HepG2 (cell line): Measurements from ENCODE around the gene PEX14. TPM values are rescaled to one million over a fixed set of nuclear protein-coding genes. Genes with fewer than 3 reads are reported as not detected.

Experiments
- MTF1 ChIP-seq: sonication (generic); formaldehyde crosslinking; IDR thresholded peaks from 2 replicates; pipeline ENCODE4 v1.5.0; 2020; ENCODE audit warnings: missing genetic modification reagents
- SMC3 ChIP-seq: IDR thresholded peaks from 2 replicates; pipeline ENCODE4 v1.6.1; 2011; ENCODE audit warnings: low read length, improper control_type of control experiment
- SP1 ChIP-seq, 2 experiments: fragments of 450-650 bp in 1 of 2; sonication (generic) in 1 of 2; formaldehyde crosslinking in 1 of 2; IDR thresholded peaks; 2 replicates each; pipeline versions ENCODE4 v1.4.0 to v1.6.1; 2016 to 2020; ENCODE audit warnings: missing genetic modification reagents in 1 of 2
- ZNF441 ChIP-seq: sonication (generic); formaldehyde crosslinking; IDR thresholded peaks from 2 replicates; pipeline ENCODE4 v1.7.0; 2021; ENCODE audit warnings: missing genetic modification reagents, borderline replicate concordance
- polyA plus RNA-seq, 8 experiments: library from polyadenylated mRNA; depleted of rRNA in 3 of 8; stranded (reverse) in 7 of 8; unstranded in 1 of 8; fragments of >200 nt; fragmentation: Illumina TruSeq in 4 of 8; extraction: Trizol in 4 of 8; gene quantifications; 2 replicates each; pipeline versions ENCODE4 v1.2.1 to v1.2.3, GENCODE V29; 2011 to 2016; ENCODE audit warnings: low read depth in 4 of 8, missing spikeins in 1 of 8, mixed read lengths in 1 of 8; ENCODE audit not compliant: insufficient read depth in 1 of 8
- total RNA-seq, 5 experiments: library from RNA; depleted of rRNA; stranded (reverse); fragments of >200 nt; fragmentation: Illumina TruSeq; extraction: Trizol; gene quantifications; 2 replicates each; pipeline ENCODE4 v1.2.3, GENCODE V29; 2016; ENCODE audit warnings: low read depth in 1 of 5
- TF ChIP-seq, protein P1 (sequence below): sonication (generic); formaldehyde crosslinking; IDR thresholded peaks from one replicate; pipeline ENCODE4 v1.5.1; 2020; ENCODE audit warnings: mild to moderate bottlenecking, missing genetic modification reagents; ENCODE audit errors: not compliant biosample characterization

The PEX14 gene
- total and polyA plus RNA-seq, 2 of the 13 experiments (the other 11 are each of a cell fraction or from before 2014, with no cell fraction given) = 6.5 to 9.9 TPM

DNA sequence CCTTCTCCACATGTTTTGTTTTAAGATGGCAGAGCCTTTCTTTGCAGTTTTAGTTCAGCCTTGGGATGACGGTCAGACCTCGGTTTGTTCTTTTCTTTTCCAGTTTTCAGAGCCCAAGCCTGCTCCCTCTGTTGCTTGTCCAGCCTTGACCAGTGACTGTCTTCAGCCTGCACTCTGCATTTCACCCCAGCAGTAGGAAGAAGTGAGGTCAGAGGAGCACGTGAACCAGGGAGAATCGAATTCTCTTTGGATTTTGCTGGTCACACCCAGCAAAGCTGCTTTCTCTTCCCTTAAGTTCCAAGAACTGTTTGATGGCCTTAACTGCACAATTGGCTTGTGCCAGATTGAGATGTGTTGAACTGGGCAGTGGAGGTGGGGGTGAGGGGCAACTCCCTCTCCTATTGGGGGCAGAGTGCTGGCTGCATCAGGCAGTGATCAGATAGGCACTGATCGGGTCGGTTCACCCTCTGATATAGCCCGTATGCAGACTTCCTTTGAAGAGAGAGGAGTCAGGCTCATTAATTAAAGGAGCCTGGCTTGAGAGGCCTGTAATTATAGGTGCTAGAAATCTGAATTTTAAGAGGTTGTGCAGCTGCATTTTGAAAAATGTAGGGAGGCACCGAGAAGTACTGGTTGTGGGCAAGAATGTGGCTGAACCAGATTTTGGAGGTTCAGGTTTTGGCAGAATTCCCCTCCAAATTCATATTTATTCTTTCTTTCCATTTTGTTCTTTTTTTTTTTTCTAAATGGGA is 42.4 kb downstream of the PEX14 start (continued):
- TF ChIP-seq, protein P1, sequence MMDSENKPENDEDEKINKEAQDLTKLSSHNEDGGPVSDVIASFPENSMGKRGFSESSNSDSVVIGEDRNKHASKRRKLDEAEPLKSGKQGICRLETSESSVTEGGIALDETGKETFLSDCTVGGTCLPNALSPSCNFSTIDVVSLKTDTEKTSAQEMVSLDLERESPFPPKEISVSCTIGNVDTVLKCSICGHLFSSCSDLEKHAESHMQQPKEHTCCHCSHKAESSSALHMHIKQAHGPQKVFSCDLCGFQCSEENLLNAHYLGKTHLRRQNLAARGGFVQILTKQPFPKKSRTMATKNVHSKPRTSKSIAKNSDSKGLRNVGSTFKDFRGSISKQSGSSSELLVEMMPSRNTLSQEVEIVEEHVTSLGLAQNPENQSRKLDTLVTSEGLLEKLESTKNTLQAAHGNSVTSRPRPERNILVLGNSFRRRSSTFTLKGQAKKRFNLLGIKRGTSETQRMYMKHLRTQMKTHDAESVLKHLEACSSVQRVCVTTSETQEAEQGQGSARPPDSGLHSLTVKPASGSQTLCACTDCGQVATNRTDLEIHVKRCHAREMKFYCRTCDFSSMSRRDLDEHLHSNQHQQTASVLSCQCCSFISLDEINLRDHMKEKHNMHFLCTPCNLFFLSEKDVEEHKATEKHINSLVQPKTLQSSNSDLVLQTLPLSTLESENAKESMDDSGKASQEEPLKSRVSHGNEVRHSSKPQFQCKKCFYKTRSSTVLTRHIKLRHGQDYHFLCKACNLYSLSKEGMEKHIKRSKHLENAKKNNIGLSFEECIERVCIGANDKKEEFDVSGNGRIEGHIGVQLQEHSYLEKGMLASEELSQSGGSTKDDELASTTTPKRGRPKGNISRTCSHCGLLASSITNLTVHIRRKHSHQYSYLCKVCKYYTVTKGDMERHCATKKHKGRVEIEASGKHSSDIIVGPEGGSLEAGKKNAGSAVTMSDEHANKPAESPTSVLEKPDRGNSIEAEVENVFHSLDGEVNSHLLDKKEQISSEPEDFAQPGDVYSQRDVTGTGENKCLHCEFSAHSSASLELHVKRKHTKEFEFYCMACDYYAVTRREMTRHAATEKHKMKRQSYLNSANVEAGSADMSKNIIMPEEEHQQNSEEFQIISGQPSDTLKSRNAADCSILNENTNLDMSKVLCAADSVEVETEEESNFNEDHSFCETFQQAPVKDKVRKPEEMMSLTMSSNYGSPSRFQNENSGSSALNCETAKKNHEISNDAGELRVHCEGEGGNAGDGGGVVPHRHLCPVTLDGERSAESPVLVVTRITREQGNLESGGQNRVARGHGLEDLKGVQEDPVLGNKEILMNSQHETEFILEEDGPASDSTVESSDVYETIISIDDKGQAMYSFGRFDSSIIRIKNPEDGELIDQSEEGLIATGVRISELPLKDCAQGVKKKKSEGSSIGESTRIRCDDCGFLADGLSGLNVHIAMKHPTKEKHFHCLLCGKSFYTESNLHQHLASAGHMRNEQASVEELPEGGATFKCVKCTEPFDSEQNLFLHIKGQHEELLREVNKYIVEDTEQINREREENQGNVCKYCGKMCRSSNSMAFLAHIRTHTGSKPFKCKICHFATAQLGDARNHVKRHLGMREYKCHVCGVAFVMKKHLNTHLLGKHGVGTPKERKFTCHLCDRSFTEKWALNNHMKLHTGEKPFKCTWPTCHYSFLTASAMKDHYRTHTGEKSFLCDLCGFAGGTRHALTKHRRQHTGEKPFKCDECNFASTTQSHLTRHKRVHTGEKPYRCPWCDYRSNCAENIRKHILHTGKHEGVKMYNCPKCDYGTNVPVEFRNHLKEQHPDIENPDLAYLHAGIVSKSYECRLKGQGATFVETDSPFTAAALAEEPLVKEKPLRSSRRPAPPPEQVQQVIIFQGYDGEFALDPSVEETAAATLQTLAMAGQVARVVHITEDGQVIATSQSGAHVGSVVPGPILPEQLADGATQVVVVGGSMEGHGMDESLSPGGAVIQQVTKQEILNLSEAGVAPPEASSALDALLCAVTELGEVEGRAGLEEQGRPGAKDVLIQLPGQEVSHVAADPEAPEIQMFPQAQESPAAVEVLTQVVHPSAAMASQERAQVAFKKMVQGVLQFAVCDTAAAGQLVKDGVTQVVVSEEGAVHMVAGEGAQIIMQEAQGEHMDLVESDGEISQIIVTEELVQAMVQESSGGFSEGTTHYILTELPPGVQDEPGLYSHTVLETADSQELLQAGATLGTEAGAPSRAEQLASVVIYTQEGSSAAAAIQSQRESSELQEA (CRISPR knock-in tag) = no peak
- no peak for TF ChIP-seq SMC3
- TF ChIP-seq MTF1 (CRISPR knock-in tag) = no peak
- TF ChIP-seq ZNF441 (CRISPR knock-in tag) = no peak
- TF ChIP-seq SP1 (IDR thresholded peaks at IDR 0.05) = no peak
- no peak for TF ChIP-seq SP1 (CRISPR knock-in tag; IDR thresholded peaks at IDR 0.05)
